Muscle layer of colon (tissue), 2 donors: Measurements from ENCODE around the gene SEMA3A.

Experiments used
- H3K27ac ChIP-seq: one replicate; pipeline ENCODE4 v1.7.0; 2013; ENCODE audit warnings: low read depth, mild to moderate bottlenecking, low read length, moderate library complexity
- H3K27me3 ChIP-seq, 2 donors: one replicate each; pipeline ENCODE4 v1.7.0; 2013; ENCODE audit warnings: low read length in 2 of 2, mild to moderate bottlenecking in 2 of 2; ENCODE audit not compliant: insufficient read depth in 2 of 2, control insufficient read depth in 1 of 2
- H3K36me3 ChIP-seq: one replicate; pipeline ENCODE4 v1.7.0; 2013; ENCODE audit warnings: mild to moderate bottlenecking, low read length; ENCODE audit not compliant: insufficient read depth
- H3K4me1 ChIP-seq: one replicate; pipeline ENCODE4 v1.7.0; 2013; ENCODE audit warnings: mild to moderate bottlenecking, low read length; ENCODE audit not compliant: insufficient read depth
- H3K4me3 ChIP-seq, 2 donors: one replicate each; pipeline ENCODE4 v1.7.0; 2013; ENCODE audit warnings: low read length in 2 of 2, low read depth in 1 of 2, mild to moderate bottlenecking in 1 of 2, moderate library complexity in 1 of 2
- H3K9ac ChIP-seq: one replicate; pipeline ENCODE4 v1.7.0; 2013; ENCODE audit warnings: low read length
- H3K9me3 ChIP-seq: one replicate; pipeline ENCODE4 v1.7.0; 2013; ENCODE audit warnings: mild to moderate bottlenecking, low read length
- donor health status: abdominal sarcoma.
- donor health status: Adenocarcinoma of cecum.

SEMA3A gene

DNA sequence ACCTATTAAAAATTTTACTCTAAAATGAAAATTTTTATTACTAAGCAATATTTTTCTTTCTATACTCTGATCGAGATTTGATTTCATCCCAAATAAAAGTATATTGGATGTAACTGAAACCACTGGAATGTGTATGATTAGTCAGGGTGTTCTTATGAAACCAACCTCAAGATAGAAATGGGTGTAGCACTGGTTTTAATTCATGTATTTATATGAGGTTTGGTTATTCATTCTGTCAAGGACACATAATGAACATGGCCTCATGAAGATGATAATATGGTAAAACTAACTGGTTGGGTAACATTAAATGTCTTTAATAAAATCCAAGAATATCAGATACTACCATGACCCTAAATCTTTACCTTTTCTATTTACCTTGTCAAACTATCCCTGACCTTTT, 197.7 kb downstream of the SEMA3A start:
- Histone ChIP-seq H3K36me3 (peaks cover 3% of the 10 kb centered on the region), H3K4me3 (no peak overlapping the region), H3K9ac (no peak overlapping the region), H3K27me3 (no peaks in the 10 kb centered on the region), H3K27ac (no peak overlapping the region), H3K4me1 (no peaks in the 10 kb centered on the region), H3K9me3 (no peaks in the 10 kb centered on the region)

- no peaks in the 10 kb centered on the region for H3K36me3 ChIP-seq
- H3K27me3 ChIP-seq, result no peaks in the 10 kb centered on the region
- no peak overlapping the region for H3K4me3 ChIP-seq
- H3K27ac ChIP-seq, result no peak overlapping the region
- no peak overlapping the region for H3K9ac ChIP-seq
- H3K9me3 ChIP-seq, result no peaks in the 10 kb centered on the region
- no peaks in the 10 kb centered on the region for H3K4me1 ChIP-seq
Observed at GRCh38 chr7:83987764-83988163, 206.8 kb downstream of the SEMA3A start.

DNA sequence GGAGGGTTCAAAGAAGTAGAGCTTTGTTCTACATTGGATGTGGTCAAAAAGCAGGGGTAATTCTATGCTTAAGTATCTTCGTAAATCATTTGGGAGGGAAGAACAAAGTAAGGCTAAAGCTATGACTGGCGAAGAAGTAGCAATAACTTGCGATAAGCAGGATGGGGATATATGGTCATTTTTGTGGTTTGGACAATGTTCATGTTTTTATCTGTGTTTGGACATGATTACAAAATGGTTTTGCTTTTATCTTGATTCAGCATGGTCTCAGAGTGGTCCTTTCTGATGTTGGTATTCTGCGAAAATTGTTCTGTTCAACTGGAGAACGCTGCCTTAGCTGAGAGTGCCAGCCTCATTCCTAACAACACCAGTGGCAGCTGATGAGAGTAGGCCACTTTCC, 208.8 kb downstream of the SEMA3A start:
- no peaks in the 10 kb centered on the region for H3K4me1 ChIP-seq
- H3K36me3 ChIP-seq, result no peaks in the 10 kb centered on the region
- no peaks in the 10 kb centered on the region for H3K27me3 ChIP-seq
- no peak overlapping the region for H3K27ac ChIP-seq
- H3K9me3 ChIP-seq, result peaks cover 5% of the 10 kb centered on the region
- H3K9ac ChIP-seq, result no peak overlapping the region
- H3K4me3 ChIP-seq, result no peak overlapping the region

DNA sequence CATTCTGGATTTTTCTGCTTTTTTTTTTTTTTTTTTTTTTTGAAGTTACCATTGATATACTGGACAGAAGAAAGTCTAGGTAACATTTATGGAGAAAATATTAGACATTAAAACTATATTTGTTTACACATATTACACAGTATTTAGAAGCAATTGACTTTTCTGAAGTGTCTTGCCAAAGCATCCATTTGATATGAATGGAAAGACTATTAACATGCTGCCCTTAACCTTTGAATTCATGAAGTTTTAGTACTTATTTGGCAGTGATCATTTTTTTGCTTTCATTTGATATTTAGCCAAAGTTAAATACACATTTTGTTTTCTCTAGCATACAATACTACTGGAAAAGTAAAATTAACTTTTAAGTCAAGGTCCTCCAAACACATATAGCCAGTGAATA, 210.0 kb downstream of the SEMA3A start:
- no peak overlapping the region for H3K9ac ChIP-seq
- no peak overlapping the region for H3K27ac ChIP-seq
- H3K36me3 ChIP-seq, result no peaks in the 10 kb centered on the region
- peaks cover 5% of the 10 kb centered on the region for H3K9me3 ChIP-seq
- no peaks in the 10 kb centered on the region for H3K4me1 ChIP-seq
- H3K27me3 ChIP-seq, result no peaks in the 10 kb centered on the region
- no peak overlapping the region for H3K4me3 ChIP-seq

DNA sequence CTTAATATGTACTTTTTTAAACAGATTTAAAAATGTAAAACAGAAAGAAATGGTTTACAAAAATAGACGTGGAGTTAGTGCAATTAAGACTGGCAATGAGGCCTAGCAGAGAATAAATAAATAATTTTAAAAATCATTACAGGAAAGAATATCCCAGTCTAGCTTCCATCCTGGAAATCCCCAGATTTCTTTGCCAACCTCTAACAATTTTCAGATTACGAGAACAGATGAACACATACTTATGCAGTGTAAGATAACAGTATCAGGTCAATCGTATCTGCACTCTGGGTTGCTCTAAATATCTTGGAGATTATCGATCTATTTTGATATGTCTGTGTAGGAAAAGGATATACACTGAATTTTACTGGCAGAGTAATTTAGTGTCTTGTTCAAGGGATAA, 210.5 kb downstream of the SEMA3A start:
- Histone ChIP-seq H3K36me3 (no peaks in the 10 kb centered on the region), H3K4me1 (no peaks in the 10 kb centered on the region), H3K4me3 (no peak overlapping the region), H3K27ac (no peak overlapping the region), H3K27me3 (no peaks in the 10 kb centered on the region), H3K9ac (no peak overlapping the region), H3K9me3 (peaks cover 5% of the 10 kb centered on the region)

- Histone ChIP-seq H3K36me3 (no peaks in the 10 kb centered on the region), H3K27ac (no peak overlapping the region), H3K9ac (no peak overlapping the region), H3K4me3 (no peak overlapping the region), H3K4me1 (no peaks in the 10 kb centered on the region), H3K9me3 (peaks cover 5% of the 10 kb centered on the region), H3K27me3 (no peaks in the 10 kb centered on the region)
Observed at GRCh38 chr7:83983606-83984005, 211.0 kb downstream of the SEMA3A start.

- Histone ChIP-seq H3K9ac (no peak overlapping the region), H3K4me1 (no peaks in the 10 kb centered on the region), H3K4me3 (no peak overlapping the region), H3K27ac (no peak overlapping the region), H3K36me3 (no peaks in the 10 kb centered on the region), H3K9me3 (no peaks in the 10 kb centered on the region), H3K27me3 (no peaks in the 10 kb centered on the region)
Observed at GRCh38 chr7:83976302-83976701, 218.3 kb downstream of the SEMA3A start.

- Histone ChIP-seq H3K36me3 (no peaks in the 10 kb centered on the region), H3K4me1 (no peaks in the 10 kb centered on the region), H3K9me3 (no peaks in the 10 kb centered on the region), H3K9ac (no peak overlapping the region), H3K4me3 (no peak overlapping the region), H3K27me3 (no peaks in the 10 kb centered on the region), H3K27ac (no peak overlapping the region)
Observed at GRCh38 chr7:83970081-83970480, 224.5 kb downstream of the SEMA3A start.

GRCh38 chr7:83964318-83964717, 230.3 kb downstream of the SEMA3A start:
- no peak overlapping the region for H3K4me3 ChIP-seq
- H3K4me1 ChIP-seq, result no peaks in the 10 kb centered on the region
- H3K27ac ChIP-seq, result no peak overlapping the region
- H3K9me3 ChIP-seq, result no peaks in the 10 kb centered on the region
- peaks cover 9% of the 10 kb centered on the region for H3K36me3 ChIP-seq
- H3K27me3 ChIP-seq, result no peaks in the 10 kb centered on the region
- H3K9ac ChIP-seq, result no peak overlapping the region

- no peak overlapping the region for H3K27ac ChIP-seq
- peaks cover under 1% of the 10 kb centered on the region for H3K4me1 ChIP-seq
- H3K9ac ChIP-seq, result no peak overlapping the region
- no peaks in the 10 kb centered on the region for H3K27me3 ChIP-seq
- H3K36me3 ChIP-seq, result peaks cover 9% of the 10 kb centered on the region
- no peaks in the 10 kb centered on the region for H3K9me3 ChIP-seq
- no peak overlapping the region for H3K4me3 ChIP-seq
Observed at GRCh38 chr7:83957333-83957732, 237.3 kb downstream of the SEMA3A start.

DNA sequence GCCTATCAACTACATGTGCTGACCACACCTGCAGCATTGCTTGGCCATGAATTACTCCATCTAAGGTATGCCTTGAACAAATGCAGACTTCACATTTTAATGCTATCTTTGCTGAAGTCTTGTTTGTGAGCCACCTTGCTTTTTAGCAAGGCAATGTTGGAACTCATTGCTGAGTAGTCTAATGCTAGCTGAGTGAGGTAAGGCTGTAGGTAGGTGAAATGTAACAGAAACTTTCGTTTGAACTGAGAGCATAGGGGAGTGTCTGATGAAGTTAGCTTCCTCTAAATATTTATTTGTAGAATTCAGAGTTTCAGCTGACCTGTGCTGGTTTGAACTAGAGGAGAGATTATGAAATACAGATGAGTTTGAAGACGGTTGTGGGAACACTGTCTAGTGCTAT, 238.5 kb downstream of the SEMA3A start:
- H3K9me3 ChIP-seq, result no peaks in the 10 kb centered on the region

DNA sequence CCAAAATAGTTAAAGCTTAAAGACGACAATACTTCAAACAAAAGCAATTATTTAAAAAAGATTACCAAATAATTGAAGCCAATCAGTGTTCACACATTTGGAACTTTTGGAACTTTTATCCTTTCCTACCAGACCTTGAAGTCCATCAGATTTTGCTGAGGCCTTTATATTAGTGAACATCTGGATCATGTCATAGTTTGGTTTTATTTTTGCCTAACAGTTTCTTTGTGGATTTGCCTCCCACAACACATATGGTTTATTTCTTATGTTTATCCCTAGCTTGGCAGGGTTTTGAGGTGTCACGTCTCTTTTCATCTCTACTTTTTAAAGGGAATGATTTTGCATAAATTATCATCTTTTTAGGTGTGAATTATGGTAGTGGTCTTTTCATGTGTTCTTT, 242.4 kb downstream of the SEMA3A start:
- H3K9me3 ChIP-seq, result no peaks in the 10 kb centered on the region
- H3K4me1 ChIP-seq, result peaks cover 5% of the 10 kb centered on the region
- H3K36me3 ChIP-seq, result no peaks in the 10 kb centered on the region
- no peak overlapping the region for H3K27ac ChIP-seq
- H3K4me3 ChIP-seq, result no peak overlapping the region
- no peak overlapping the region for H3K9ac ChIP-seq
- no peaks in the 10 kb centered on the region for H3K27me3 ChIP-seq

More for the DNA sequence above, 238.5 kb downstream of the SEMA3A start:
- no peaks in the 10 kb centered on the region for H3K27me3 ChIP-seq
- no peak overlapping the region for H3K4me3 ChIP-seq
- H3K4me1 ChIP-seq, result peaks cover 5% of the 10 kb centered on the region
- H3K36me3 ChIP-seq, result peaks cover 4% of the 10 kb centered on the region
- no peak overlapping the region for H3K27ac ChIP-seq
- no peak overlapping the region for H3K9ac ChIP-seq
